ENCODE results near the gene TMEM219. TPM values are rescaled to one million over a fixed set of nuclear protein-coding genes. Genes with fewer than 3 reads are reported as not detected.

The TMEM219 gene
- total and polyA plus RNA-seq, 10 of the 15 experiments (the other 5 are each of a cell fraction or from before 2014, with no cell fraction given): 33.6 to 74.6 (median 56.5) TPM

GRCh38 chr16:29972992-29973383 is 11.1 kb downstream of the TMEM219 start:
- no TSS peak for BruUV-seq (replicated peaks)
- Histone ChIP-seq H3K27me3 (replicated peaks in 1 of 2; ENCODE audit: control insufficient read depth in 2 of 2, insufficient read depth in 2 of 2, low read length in 1 of 2) (no peaks in the 10 kb centered on the region), H3K4me3 (no peak overlapping the region), H3K9me3 (replicated peaks; ENCODE audit: control insufficient read depth, insufficient read depth, low read length) (no peaks in the 10 kb centered on the region; the same call in 2 of the 3 replicates), H3K4me1 (ENCODE audit: control insufficient read depth, insufficient read depth, low read length) (peaks cover 9% of the 10 kb centered on the region; the same call in 1 of the 2 replicates), H3K9ac (ENCODE audit: control insufficient read depth, insufficient read depth, low read length) (no peak overlapping the region), H3K27ac (ENCODE audit: control insufficient read depth, insufficient read depth) (0 out of 2 replicates have a peak overlapping the region, but pooled peaks have one; percentile 6), H2AFZ (ENCODE audit: control insufficient read depth, low read depth, low read length) (peak overlapping the region; percentile 42), H3K79me2 (ENCODE audit: control insufficient read depth, insufficient read depth, low read length) (peaks cover 37% of the 10 kb centered on the region), H3K36me3 (ENCODE audit: control insufficient read depth in 2 of 2, insufficient read depth in 2 of 2, low read length in 1 of 2) (peaks cover 0 to 2% of the 10 kb centered on the region in 2 experiments; a peak in 3 of 4 replicates), H4K20me1 (ENCODE audit: control insufficient read depth, insufficient read depth) (no peaks in the 10 kb centered on the region), H3K4me2 (ENCODE audit: control insufficient read depth, insufficient read depth) (0 out of 2 replicates have a peak overlapping the region, but pooled peaks have one; percentile 42)
- ATAC-seq (no peak), DNase-seq (ENCODE audit: low read depth, low spot score) (no peak), FAIRE-seq (no peak)
- ChIA-PET POLR2A (interaction anchor here (0.6 to 6.0 kb wide), 17 partner anchors 9 to 311 kb away, joined by 3 to 53 read pairs (median 3); partner anchors contain the start of genes ALDOA, HIRIP3, INO80E and KCTD13), RAD21 (ENCODE audit: unreplicated experiment) (interaction anchor here (0.5 to 2.3 kb wide), 8 partner anchors 11 to 562 kb away, joined by 3 to 19 read pairs (median 4); partner anchors contain the start of genes ALDOA, HIRIP3, INO80E and KCTD13), SMC1A (ENCODE audit: uncharacterized antibody, unreplicated experiment) (interaction anchor here (0.8 to 2.8 kb wide), 7 partner anchors 8 to 124 kb away, joined by 3 to 20 read pairs (median 4); partner anchors contain the start of genes HIRIP3 and TMEM219), CTCF (interaction anchor here (0.5 to 2.2 kb wide), 10 partner anchors 11 to 169 kb away, joined by 3 to 21 read pairs (median 4); partner anchors contain the start of genes HIRIP3, PAGR1 and TMEM219)
- in situ Hi-C loops (cut with MboI): no loop called here
- intact Hi-C loops (cut with micrococcal nuclease; ENCODE audit: unreplicated experiment): no loop called here
- TF ChIP-seq CREM (IDR thresholded peaks at IDR 0.05; ENCODE audit: low read depth) (no peak), E2F8 (IDR thresholded peaks at IDR 0.05; ENCODE audit: low read depth, partially characterized antibody) (no peak), SKIL (IDR thresholded peaks at IDR 0.05; ENCODE audit: low read depth, poor library complexity, severe bottlenecking) (no peak), RAD51 (IDR thresholded peaks at IDR 0.05) (no peak), ZBTB40 (IDR thresholded peaks at IDR 0.05; ENCODE audit: borderline replicate concordance) (0 out of 2 replicates have a peak, but pooled peaks have one; percentile 14), IKZF2 (IDR thresholded peaks at IDR 0.05) (0 out of 4 replicates have a peak, but pooled peaks of 1 of the 2 experiments have one; percentile 7)
- 95% methylated on average over 6 of the region's 6 CpGs for WGBS (ENCODE audit: insufficient coverage, insufficient replicate concordance, low lambda C conversion rate, missing lambda C conversion rate)

Measured in GM12878 (cell line).